NCI-H69 (cell line): ENCODE measurements around the gene PFDN5.
"Not testable (repeated sequence)": the region's sequence is repeated elsewhere in the genome, so short reads cannot be mapped to it uniquely, and the experiment has no call there.

ENCODE experiments used
- DNase-seq: peaks from one replicate; lab custom pipeline; 2025; lab: John Stamatoyannopoulos, UW

The PFDN5 gene

GRCh38 chr12:53327435-53328042 is 32.2 kb downstream of the PFDN5 start:
- no peak for DNase-seq

- no peak for DNase-seq
These were observed 32.7 kb downstream of the PFDN5 start for GRCh38 chr12:53328043-53328435.

GRCh38 chr12:53330671-53331070 is 35.3 kb downstream of the PFDN5 start:
- DNase-seq = no peak

- not testable (repeated sequence) for DNase-seq
These were observed 37.0 kb downstream of the PFDN5 start for GRCh38 chr12:53332339-53332738.

GRCh38 chr12:53332744-53333143 is 37.4 kb downstream of the PFDN5 start:
- no peak for DNase-seq

GRCh38 chr12:53333289-53333688 is 37.9 kb downstream of the PFDN5 start:
- no peak for DNase-seq

GRCh38 chr12:53333845-53334244 is 38.5 kb downstream of the PFDN5 start:
- DNase-seq = no peak

GRCh38 chr12:53334822-53335221 is 39.5 kb downstream of the PFDN5 start:
- no peak for DNase-seq

- DNase-seq = peak; percentile 88
These were observed 40.9 kb downstream of the PFDN5 start, which contains the start of gene SP7 for GRCh38 chr12:53336181-53336681. TSS of gene SP7 (minus strand) at chr12:53336354. CDS start at chr12:53335646, 708 bp downstream.

GRCh38 chr12:53338017-53338416 is 42.7 kb downstream of the PFDN5 start:
- DNase-seq = peak; percentile 89

GRCh38 chr12:53338916-53339315 is 43.6 kb downstream of the PFDN5 start:
- peak; percentile 48 for DNase-seq

GRCh38 chr12:53340398-53340797 is 45.1 kb downstream of the PFDN5 start:
- no peak for DNase-seq

- no peak for DNase-seq
These were observed 48.1 kb downstream of the PFDN5 start for GRCh38 chr12:53343449-53343848.

GRCh38 chr12:53343969-53344368 is 48.6 kb downstream of the PFDN5 start:
- no peak for DNase-seq

GRCh38 chr12:53344487-53344823 is 49.1 kb downstream of the PFDN5 start:
- no peak for DNase-seq

GRCh38 chr12:53344824-53345485 is 49.6 kb downstream of the PFDN5 start:
- DNase-seq = peak; percentile 80

GRCh38 chr12:53345486-53346188 is 50.3 kb downstream of the PFDN5 start:
- peak; percentile 79 for DNase-seq

GRCh38 chr12:53346491-53346890 is 51.1 kb downstream of the PFDN5 start:
- DNase-seq = no peak

- no peak for DNase-seq
These were observed 52.6 kb downstream of the PFDN5 start for GRCh38 chr12:53347905-53348304.
